Spinal cord (tissue), 10 donors: ENCODE results near the gene PHAX. TPM values are rescaled to one million over a fixed set of nuclear protein-coding genes. Genes with fewer than 3 reads are reported as not detected.
A peak's percentile ranks its signal among the peaks of the same experiment; 100 is the strongest.
"Not testable (repeated sequence)": the region's sequence is repeated elsewhere in the genome, so short reads cannot be mapped to it uniquely, and the experiment has no call there.

Experiments used
- DNase-seq, 6 donors: peaks; one replicate each; pipeline versions ENCODE4 v3.0.0 to v3.0.0-alpha.2; 2013 to 2015; ENCODE audit warnings: low spot score in 6 of 6, low read depth in 4 of 6
- H3K27ac ChIP-seq: one replicate; pipeline ENCODE4 v1.5.1; 2013; ENCODE audit warnings: low read depth, low read length, control low read depth
- H3K27me3 ChIP-seq: one replicate; pipeline ENCODE4 v1.6.1; 2013; ENCODE audit warnings: low read length; ENCODE audit not compliant: control insufficient read depth, insufficient read depth
- H3K36me3 ChIP-seq: one replicate; pipeline ENCODE4 v1.6.1; 2013; ENCODE audit warnings: low read length; ENCODE audit not compliant: control insufficient read depth, insufficient read depth
- H3K4me1 ChIP-seq: one replicate; pipeline ENCODE4 v1.6.1; 2013; ENCODE audit warnings: low read length; ENCODE audit not compliant: control insufficient read depth, insufficient read depth
- H3K4me3 ChIP-seq: one replicate; pipeline ENCODE4 v1.5.1; 2013; ENCODE audit warnings: low read depth, low read length, control low read depth
- H3K9me3 ChIP-seq: one replicate; pipeline ENCODE4 v1.6.1; 2013; ENCODE audit warnings: low read length; ENCODE audit not compliant: control insufficient read depth, insufficient read depth
- WGBS: methylation state at CpG from one replicate; pipeline ENCODE4 v1.1.5; 2013; ENCODE audit warnings: missing lambda C conversion rate; ENCODE audit not compliant: insufficient coverage; 5-methylcytosine and 5-hydroxymethylcytosine counted together
- polyA plus RNA-seq, 2 donors: library from polyadenylated mRNA; unstranded; fragments of 120-200 nt; gene quantifications; one replicate each; pipeline ENCODE4 v1.2.1, GENCODE V29; 2013; ENCODE audit not compliant: insufficient read length in 2 of 2
- total RNA-seq, 2 donors: library from RNA; depleted of rRNA in 1 of 2; stranded (reverse); fragments of 120-200 nt in 1 of 2; fragments of >200 nt in 1 of 2; gene quantifications; one replicate each; pipeline versions ENCODE4 v1.2.3 to v1.2.4, GENCODE V29; 2013 to 2014
- donor health status: healthy.

The PHAX gene
- total and polyA plus RNA-seq, 4 donors, result 64.5 to 97.5 (median 75.5) TPM

DNA sequence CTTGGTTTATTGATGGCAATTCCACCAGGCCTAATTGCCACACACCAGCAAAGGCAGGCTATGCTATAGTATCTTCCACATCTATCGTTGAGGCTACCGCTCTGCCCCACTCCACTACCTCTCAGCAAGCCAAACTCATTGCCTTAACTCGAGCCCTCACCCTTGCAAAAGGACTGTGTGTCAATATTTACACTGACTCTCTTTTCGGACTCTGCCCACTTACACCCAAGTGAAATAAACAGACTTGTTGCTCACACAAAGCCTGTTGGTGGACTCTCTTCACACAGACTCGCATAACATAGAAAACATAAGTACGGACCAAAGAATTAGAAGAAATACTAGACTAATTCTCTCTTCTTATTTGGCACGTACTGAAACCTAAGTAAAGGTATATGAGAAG lies 48.3 kb downstream of the PHAX start:
- not testable (repeated sequence) for H3K4me1 ChIP-seq, H3K4me3 ChIP-seq, H3K27me3 ChIP-seq, H3K36me3 ChIP-seq, H3K27ac ChIP-seq, DNase-seq, H3K9me3 ChIP-seq
- WGBS, result 82% methylated on average over 4 of the region's 7 CpGs

DNA sequence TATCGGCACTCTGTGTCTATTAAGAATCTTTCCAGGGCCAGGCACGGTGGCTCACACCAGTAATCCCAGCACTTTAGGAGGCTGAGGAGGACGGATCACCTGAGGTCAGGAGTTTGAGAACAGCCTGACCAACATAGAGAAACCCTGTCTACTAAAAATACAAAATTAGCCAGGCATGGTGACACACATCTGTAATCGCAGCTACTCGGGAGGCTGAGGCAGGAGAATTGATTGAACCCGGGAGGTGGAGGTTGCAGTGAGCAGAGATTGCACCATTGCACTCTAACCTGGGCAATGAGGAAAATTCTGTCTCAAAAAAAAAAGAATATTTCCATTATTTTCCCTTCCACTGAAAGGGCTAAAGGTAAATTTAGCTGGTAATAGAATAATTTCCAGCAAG lies 49.0 kb downstream of the PHAX start:
- H3K4me3 ChIP-seq, H3K9me3 ChIP-seq, H3K27me3 ChIP-seq, H3K36me3 ChIP-seq, H3K27ac ChIP-seq, DNase-seq, H3K4me1 ChIP-seq: not testable (repeated sequence)
- 95% methylated on average over 3 of the region's 6 CpGs for WGBS

GRCh38 chr5:126650463-126650862 lies 49.7 kb downstream of the PHAX start:
- Histone ChIP-seq H3K36me3 (no peaks in the 10 kb centered on the region), H3K27ac (no peak overlapping the region), H3K27me3 (no peaks in the 10 kb centered on the region), H3K4me3 (no peak overlapping the region), H3K9me3 (no peaks in the 10 kb centered on the region), H3K4me1 (no peaks in the 10 kb centered on the region)
- DNase-seq, result no peak
- no CpG with 5 or more reads among the region's 1 CpG for WGBS

GRCh38 chr5:126651013-126651577 lies 50.3 kb downstream of the PHAX start:
- no peak for DNase-seq
- Histone ChIP-seq H3K36me3 (no peaks in the 10 kb centered on the region), H3K27ac (no peak overlapping the region), H3K9me3 (no peaks in the 10 kb centered on the region), H3K27me3 (no peaks in the 10 kb centered on the region), H3K4me3 (no peak overlapping the region), H3K4me1 (no peaks in the 10 kb centered on the region)
- no CpG with 5 or more reads among the region's 1 CpG for WGBS

- Histone ChIP-seq H3K9me3 (no peaks in the 10 kb centered on the region), H3K36me3 (no peaks in the 10 kb centered on the region), H3K4me1 (no peaks in the 10 kb centered on the region), H3K27ac (no peak overlapping the region), H3K4me3 (no peak overlapping the region), H3K27me3 (no peaks in the 10 kb centered on the region)
- 0% methylated on average over 1 of the region's 5 CpGs for WGBS
- peak in 5 of 6 donors; percentile 22 to 87 (median 47) for DNase-seq
Observed at GRCh38 chr5:126656401-126657007, 55.8 kb downstream of the PHAX start.

- 83% methylated on average over 2 of the region's 5 CpGs for WGBS
- no peaks in the 10 kb centered on the region for H3K4me1 ChIP-seq
Observed at GRCh38 chr5:126658561-126658960, 57.8 kb downstream of the PHAX start.

DNA sequence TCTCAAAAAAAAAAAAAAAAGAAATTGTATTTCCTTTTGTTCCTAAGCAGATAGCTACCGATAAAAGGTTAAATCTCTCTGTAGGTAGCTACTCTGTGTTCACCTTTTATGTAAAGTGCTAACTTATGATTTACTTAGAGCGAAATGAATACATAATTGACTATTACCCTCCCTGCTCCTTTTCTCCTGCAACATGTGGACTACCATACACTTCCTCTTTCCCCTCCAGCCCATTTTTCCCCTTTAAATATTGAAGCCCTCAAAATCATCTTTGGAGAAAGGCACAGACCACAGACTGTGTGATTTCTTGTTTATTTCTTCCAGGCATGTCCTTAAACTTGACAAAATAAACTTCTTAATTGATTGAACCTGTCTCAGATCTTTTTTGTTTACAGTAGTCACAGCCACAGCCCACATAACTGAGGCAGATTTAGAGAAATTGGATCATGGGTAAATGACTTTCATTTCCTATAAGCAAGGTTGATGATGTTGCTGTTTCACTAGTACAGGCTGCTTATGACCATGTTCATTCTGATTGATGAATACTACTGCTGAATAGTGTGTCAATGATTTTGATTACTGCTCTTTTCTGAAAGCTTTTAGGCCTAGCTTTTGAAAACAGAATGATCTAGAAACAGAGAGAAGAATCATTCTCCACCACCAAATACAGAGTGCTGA lies 59.2 kb downstream of the PHAX start:
- WGBS, result 100% methylated on average over 1 of the region's 2 CpGs
- DNase-seq, result peak in 1 of 6 donors; percentile 6
- no peaks in the 10 kb centered on the region for H3K36me3 ChIP-seq
- H3K27me3 ChIP-seq, result no peaks in the 10 kb centered on the region
- H3K4me1 ChIP-seq, result no peaks in the 10 kb centered on the region
- no peaks in the 10 kb centered on the region for H3K9me3 ChIP-seq
- H3K4me3 ChIP-seq, result no peak overlapping the region
- H3K27ac ChIP-seq, result no peak overlapping the region

More at GRCh38 chr5:126658561-126658960, 57.8 kb downstream of the PHAX start:
- H3K36me3 ChIP-seq, result no peaks in the 10 kb centered on the region
- no peak overlapping the region for H3K4me3 ChIP-seq
- H3K9me3 ChIP-seq, result no peaks in the 10 kb centered on the region
- H3K27ac ChIP-seq, result no peak overlapping the region
- no peak for DNase-seq
- no peaks in the 10 kb centered on the region for H3K27me3 ChIP-seq

DNA sequence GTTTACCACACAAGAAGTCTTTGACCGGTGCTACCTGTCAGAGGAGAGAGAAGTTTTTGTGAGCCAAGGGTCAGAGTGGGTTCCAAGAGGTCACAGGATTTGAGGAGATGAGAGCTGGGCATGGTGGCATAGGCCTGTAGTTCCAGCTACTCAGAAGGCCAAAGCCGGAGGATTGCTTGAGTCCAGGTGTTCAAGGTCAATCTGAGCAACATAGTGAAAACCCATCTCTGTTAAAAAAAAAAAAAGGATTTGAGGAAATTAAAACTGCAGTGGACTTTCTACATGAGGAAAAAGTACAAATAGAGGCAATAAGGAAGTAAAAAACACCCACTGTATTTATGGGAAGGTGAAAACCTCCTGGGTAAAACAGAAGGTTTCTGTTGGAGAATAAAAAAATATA lies 63.8 kb downstream of the PHAX start:
- H3K4me1 ChIP-seq, result no peaks in the 10 kb centered on the region
- DNase-seq, result no peak
- H3K27ac ChIP-seq, result no peak overlapping the region
- H3K36me3 ChIP-seq, result no peaks in the 10 kb centered on the region
- 100% methylated on average over 1 of the region's 2 CpGs for WGBS
- no peaks in the 10 kb centered on the region for H3K9me3 ChIP-seq
- no peak overlapping the region for H3K4me3 ChIP-seq
- no peaks in the 10 kb centered on the region for H3K27me3 ChIP-seq

- not testable (repeated sequence) for H3K27ac ChIP-seq, H3K36me3 ChIP-seq, H3K9me3 ChIP-seq, H3K27me3 ChIP-seq, DNase-seq, H3K4me3 ChIP-seq, H3K4me1 ChIP-seq
- WGBS, result 60% methylated on average over 1 of the region's 1 CpG
Observed at GRCh38 chr5:126670109-126670508, 69.4 kb downstream of the PHAX start.

GRCh38 chr5:126671681-126672080 lies 70.9 kb downstream of the PHAX start:
- H3K4me1 ChIP-seq, H3K27me3 ChIP-seq, H3K36me3 ChIP-seq, H3K9me3 ChIP-seq, H3K27ac ChIP-seq, DNase-seq, H3K4me3 ChIP-seq: not testable (repeated sequence)
- WGBS, result 97% methylated on average over 3 of the region's 3 CpGs
